IPS-NIHi7 (cell line): ENCODE data around the gene HMG20A.

Experiments
- DNase-seq: peaks from one replicate; pipeline ENCODE4 v3.0.0; 2012; ENCODE audit warnings: mixed read lengths; ENCODE audit errors: extremely low spot score

HMG20A gene

GRCh38 chr15:77499087-77499760, 78.5 kb downstream of the HMG20A start:
- no peak for DNase-seq

- no peak for DNase-seq
Observed at GRCh38 chr15:77500989-77501388, 80.3 kb downstream of the HMG20A start.

GRCh38 chr15:77502379-77503095, 81.8 kb downstream of the HMG20A start:
- DNase-seq = no peak

GRCh38 chr15:77503240-77503639, 82.6 kb downstream of the HMG20A start:
- no peak for DNase-seq

- DNase-seq = no peak
Observed at GRCh38 chr15:77503764-77504163, 83.1 kb downstream of the HMG20A start.

- no peak for DNase-seq
Observed at GRCh38 chr15:77504306-77504705, 83.6 kb downstream of the HMG20A start.

- DNase-seq = no peak
Observed at GRCh38 chr15:77504871-77505270, 84.2 kb downstream of the HMG20A start.

GRCh38 chr15:77505556-77505955, 84.9 kb downstream of the HMG20A start:
- no peak for DNase-seq

GRCh38 chr15:77506311-77507142, 85.8 kb downstream of the HMG20A start:
- DNase-seq = no peak

GRCh38 chr15:77507143-77507897, 86.6 kb downstream of the HMG20A start:
- no peak for DNase-seq

GRCh38 chr15:77507911-77508310, 87.2 kb downstream of the HMG20A start:
- no peak for DNase-seq

- DNase-seq = no peak
Observed at GRCh38 chr15:77508541-77509243, 88.0 kb downstream of the HMG20A start.

GRCh38 chr15:77510066-77511057, 89.7 kb downstream of the HMG20A start:
- DNase-seq = peak; percentile 75

GRCh38 chr15:77511869-77512268, 91.2 kb downstream of the HMG20A start:
- DNase-seq = no peak

GRCh38 chr15:77513226-77513625, 92.5 kb downstream of the HMG20A start:
- no peak for DNase-seq

GRCh38 chr15:77514641-77515402, 94.1 kb downstream of the HMG20A start:
- no peak for DNase-seq

- DNase-seq = no peak
Observed at GRCh38 chr15:77515613-77516012, 94.9 kb downstream of the HMG20A start.

GRCh38 chr15:77516076-77516475, 95.4 kb downstream of the HMG20A start:
- DNase-seq = no peak

- DNase-seq = no peak
Observed at GRCh38 chr15:77516786-77517185, 96.1 kb downstream of the HMG20A start.
